GM19397 (cell line): Measurements from ENCODE around the gene ZP2.
A peak's percentile ranks its signal among the peaks of the same experiment; 100 is the strongest.
"Not testable (repeated sequence)": the region's sequence is repeated elsewhere in the genome, so short reads cannot be mapped to it uniquely, and the experiment has no call there.

Experiments used
- ATAC-seq: cut with Tn5 transposase; IDR thresholded peaks from one replicate; pipeline ENCODE4 v1.9.1; 2021; ENCODE audit warnings: mild to moderate bottlenecking, moderate library complexity; ENCODE audit not compliant: unreplicated experiment

The ZP2 gene

GRCh38 chr16:21179126-21179982 lies 32.0 kb downstream of the ZP2 start:
- ATAC-seq, result no peak

- no peak for ATAC-seq
These were observed 36.0 kb downstream of the ZP2 start for GRCh38 chr16:21175397-21175796.

DNA sequence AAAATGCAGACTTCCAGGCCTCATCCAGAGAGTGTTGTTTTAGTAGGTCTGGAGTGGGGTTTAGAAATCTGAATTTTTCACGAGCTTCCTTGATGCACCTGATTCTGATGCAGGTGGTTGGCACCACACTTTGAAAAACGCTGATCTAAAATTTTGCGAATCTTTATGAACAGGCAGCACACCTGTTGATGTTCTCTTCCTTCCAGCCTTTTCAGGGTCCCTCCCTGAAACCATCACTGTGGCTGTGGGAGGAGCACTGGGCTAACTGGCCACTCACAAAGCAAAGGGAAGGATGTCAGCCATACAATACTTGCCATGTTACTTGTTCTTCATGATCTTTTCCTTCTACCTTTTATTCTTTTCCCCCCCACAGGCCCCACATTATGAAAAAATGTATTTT lies 38.7 kb downstream of the ZP2 start:
- no peak for ATAC-seq

DNA sequence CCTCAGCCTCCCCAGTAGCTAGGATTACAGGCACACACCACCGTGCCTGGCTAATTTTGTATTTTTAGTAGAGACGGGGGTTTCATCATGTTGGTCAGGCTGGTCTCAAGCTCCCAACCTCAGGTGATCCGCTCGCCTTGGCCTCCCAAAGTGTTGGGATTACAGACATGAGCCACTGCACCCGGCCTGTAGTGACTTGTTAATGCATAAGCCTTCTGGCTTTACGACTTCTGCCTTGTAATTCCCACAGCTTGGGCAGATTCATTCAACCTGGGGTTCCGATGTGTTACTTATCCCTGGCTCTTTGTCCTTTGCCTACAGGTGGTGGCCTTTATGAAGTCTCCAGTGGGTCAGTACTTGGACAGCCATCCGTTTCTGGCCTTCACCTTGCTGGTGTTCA lies 41.3 kb downstream of the ZP2 start:
- not testable (repeated sequence) for ATAC-seq

GRCh38 chr16:21169249-21169981 lies 42.0 kb downstream of the ZP2 start:
- no peak for ATAC-seq

DNA sequence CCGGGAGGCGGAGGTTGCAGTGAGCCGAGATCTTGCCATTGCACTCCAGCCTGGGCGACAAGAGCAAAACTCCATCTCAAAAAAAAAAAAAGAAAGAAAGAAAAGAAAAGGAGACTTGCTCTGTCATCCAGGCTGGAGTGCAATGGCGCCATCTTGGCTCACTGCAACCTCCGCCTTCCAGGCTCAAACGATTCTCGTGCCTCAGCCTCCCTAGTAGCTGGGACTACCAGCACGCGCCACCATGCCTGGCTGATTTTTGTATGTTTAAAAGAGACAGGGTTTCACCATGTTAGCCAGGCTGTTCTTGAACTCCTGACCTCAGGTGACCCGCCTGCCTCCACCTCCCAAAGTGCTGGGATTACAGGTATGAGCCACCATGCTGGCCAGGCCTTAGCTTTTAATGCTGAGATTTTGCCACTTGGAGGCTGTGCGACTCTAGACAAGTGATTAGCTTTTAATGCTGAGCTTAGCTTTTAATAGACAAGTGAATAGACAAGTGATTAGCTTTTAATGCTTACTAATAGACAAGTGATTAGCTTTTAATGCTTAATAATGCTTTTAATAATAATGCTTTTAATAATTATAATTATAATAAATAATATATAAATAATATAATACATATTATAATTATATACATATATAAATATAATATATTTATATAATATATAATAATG lies 43.3 kb downstream of the ZP2 start:
- ATAC-seq, result no peak

DNA sequence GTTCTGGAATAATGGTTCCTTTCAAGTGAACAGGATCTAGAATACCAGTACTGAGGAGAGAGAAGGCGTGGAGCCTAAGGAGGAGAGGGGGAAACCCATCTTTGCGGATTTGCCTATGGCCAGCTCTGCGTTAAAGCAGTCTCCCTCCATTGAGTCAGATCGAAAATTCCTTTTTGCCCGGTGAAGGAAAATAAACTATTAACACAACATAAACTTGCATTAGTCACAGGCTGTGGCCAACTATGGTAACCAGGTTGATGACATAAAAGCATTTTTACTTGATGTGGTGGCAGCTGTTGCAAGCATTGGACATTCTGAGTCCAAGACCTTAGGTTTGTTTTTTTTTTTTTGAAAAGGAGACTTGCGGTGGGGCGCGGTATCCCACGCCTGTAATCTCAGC lies 44.0 kb downstream of the ZP2 start:
- ATAC-seq, result no peak

GRCh38 chr16:21166561-21166961 lies 44.8 kb downstream of the ZP2 start:
- no peak for ATAC-seq

GRCh38 chr16:21164521-21165168 lies 46.7 kb downstream of the ZP2 start:
- no peak for ATAC-seq

DNA sequence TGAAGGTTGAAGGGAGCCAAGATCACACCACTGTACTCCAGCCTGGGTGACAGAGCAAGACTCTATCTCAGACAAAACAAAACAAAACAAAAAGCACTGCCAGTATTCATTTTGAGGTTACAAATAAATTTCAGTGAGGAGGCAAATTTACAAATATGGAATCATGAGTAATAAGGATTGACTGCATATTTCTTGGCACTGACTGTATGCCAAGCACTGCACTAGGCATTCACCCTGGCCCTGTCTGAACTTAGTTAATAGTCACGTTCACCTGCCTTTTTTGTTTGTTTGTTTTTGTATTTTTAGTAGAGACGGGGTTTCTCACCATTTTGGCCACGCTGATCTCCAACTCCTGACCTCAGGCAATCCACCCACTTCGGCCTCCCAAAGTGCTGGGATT lies 47.8 kb downstream of the ZP2 start:
- no peak for ATAC-seq

DNA sequence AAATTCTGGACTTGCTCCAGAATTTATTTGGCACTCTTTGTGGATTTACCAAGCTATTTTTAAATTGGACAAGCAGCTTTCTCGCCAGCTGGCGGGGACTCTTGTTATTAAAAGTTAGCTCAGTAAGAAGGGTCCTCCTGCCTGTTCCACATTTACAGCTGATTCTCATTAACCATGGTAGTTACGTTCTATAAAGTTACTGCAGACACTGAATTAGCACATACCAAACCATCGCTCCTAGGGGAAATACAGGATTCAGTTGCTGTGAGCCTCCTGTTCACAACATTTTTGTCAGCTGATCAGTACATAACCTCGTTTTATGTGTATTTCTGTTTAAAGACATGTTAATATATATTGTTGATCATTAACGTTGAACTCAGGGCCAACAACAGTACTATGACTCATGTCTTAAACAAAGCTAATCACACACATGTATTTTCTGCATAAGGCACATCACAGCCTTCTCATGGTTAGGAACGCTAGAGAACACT lies 48.7 kb downstream of the ZP2 start:
- no peak for ATAC-seq

GRCh38 chr16:21161211-21161610 lies 50.2 kb downstream of the ZP2 start:
- no peak for ATAC-seq

DNA sequence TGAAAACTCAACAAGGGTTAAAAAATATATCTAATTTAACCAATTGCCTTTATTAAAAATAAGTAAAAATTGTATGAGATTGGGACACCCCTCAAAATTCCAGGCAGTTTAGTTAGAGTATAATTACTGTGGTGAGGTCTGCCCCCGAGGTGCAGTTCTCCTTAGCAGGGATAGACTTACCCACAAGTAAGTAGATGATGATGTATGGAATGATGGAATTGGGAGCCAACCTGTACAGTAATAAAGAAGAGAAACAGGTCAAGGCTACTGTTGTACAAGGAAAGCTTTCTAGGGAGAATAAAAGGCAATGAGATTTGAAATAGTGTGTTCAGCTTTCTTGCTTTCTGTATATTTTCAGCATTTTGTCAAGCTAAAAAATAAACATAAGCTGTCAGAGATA lies 51.1 kb downstream of the ZP2 start:
- no peak for ATAC-seq

- no peak for ATAC-seq
These were observed 52.0 kb downstream of the ZP2 start for GRCh38 chr16:21159281-21159951.

DNA sequence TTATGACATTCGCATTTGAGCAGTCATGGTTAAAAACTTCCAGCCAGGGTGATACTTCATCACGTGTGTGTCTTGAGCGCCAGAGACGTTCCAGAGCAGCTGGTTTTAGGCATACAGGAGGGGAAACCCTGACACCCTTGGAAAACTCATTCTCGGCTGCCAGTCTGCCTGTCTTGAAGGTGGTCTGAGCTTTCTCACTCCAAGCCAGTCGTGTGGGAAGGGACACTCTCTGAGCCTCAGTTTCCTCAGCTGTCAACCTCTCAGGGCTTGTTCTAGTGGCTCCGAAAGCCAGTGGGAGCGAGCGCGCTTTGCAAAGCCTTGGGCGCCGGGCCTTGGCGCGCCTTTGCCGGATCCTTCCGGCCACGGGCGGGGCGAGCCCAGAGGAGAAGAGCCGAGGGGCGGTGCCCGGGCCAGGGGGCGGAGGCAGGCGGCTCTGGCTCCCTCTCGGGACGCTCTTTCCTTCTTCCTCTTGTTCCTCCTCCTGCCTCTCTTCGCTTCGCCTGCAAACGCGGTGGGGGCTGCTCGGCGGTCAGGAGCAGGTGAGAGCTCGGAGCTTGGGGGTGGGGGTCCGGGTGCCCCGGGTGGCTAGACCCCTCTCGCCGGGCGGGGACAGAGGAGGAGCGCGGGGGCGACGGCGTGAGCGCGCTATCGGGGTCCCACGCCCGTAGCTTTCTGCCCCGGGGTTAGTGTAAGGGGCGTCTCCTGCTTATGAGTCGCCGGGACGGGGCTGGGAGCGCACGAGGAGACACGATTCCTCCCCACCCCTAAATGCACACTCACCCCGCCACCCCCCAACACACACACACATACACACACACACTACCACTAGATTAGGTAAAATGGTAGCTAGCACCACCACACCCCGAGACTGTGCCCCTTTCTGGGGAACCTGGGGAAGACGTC lies 52.9 kb downstream of the ZP2 start, which contains the start of gene LDAF1:
LDAF1 (plus strand) TSS at position 467 of the 903 bp plus-strand sequence. CDS start 2,509 bp downstream, outside the sequence.
- ATAC-seq, result peak; percentile 85

GRCh38 chr16:21157632-21158031 lies 53.7 kb downstream of the ZP2 start:
- ATAC-seq, result no peak

DNA sequence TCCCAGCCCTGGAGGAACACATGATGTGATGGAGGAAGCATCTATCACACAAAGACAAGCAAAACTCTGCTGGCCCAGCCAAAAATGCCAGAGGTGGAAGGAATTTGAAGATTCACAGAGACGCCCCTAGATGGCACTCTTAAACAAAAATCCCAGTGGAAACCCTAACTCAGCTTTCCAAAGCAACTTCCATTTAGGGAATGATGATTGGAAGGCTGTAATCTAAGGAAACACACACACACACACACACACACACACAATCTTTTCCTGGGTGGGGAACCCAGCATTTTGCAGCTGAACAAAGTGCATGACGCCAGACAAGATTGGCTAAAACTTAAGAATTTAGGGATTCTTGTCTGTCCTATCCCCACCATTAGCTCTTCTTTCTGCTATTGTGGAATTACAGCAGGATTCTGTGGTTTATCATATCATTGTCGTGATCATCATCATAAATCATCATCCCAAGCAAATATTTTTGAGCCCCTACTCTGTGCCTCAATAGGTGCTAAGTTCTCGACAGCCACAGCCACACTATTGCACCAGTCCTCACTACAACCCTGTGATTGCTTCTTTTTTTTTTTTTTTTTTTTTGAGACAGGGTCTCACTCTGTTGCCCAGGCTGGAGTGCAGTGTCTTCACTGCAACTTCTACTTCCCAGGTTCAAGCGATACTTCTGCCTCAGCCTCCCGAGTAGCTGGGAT lies 54.5 kb downstream of the ZP2 start:
- no peak for ATAC-seq

- ATAC-seq, result not testable (repeated sequence)
These were observed 55.4 kb downstream of the ZP2 start for GRCh38 chr16:21156011-21156410.
